GM21526 (cell line): ENCODE measurements around the gene RMDN2.

ENCODE experiments used
- ATAC-seq: cut with Tn5 transposase; IDR thresholded peaks from one replicate; pipeline ENCODE4 v1.9.1; 2021; ENCODE audit warnings: moderate library complexity; ENCODE audit not compliant: unreplicated experiment, low FRiP score

Gene RMDN2

DNA sequence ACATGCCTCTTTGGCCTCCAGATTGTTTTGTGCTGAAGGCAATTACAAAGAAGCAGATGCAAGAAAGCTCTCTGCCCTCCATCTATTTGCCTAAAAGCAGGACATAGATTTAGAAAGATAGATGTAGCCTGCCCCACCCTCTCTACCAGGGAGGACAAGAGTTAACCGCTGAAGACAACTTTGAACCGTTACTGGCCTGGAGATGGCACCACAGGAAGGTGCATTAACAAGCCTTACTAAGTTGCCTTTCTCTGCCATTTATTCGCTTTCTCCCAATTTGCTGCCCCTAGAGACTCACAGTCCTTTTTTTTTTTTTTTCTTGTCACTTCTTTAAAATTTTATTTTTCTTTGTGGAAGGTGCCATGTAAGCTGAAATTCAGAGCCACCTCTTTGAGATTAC is 28.8 kb upstream of the RMDN2 start:
- no peak for ATAC-seq

DNA sequence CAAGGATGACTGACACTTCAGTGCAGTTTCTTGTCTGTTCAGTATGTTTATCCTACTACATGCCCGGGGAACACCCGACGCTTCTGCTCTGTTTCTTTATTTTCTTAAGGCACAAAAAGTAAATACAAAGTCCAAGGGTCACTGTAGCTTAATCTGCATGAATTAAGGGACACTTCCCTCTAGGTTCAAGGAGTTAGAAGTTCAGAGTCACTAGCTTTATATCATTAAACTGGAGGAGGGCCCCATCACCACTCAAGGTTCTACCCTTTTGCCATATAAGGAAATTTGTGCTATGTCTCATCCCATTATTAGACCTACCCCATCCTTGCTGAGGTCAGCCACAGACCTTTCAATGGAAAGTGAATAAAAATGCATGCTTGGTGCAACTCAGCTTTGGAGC is 27.6 kb upstream of the RMDN2 start:
- ATAC-seq: no peak

DNA sequence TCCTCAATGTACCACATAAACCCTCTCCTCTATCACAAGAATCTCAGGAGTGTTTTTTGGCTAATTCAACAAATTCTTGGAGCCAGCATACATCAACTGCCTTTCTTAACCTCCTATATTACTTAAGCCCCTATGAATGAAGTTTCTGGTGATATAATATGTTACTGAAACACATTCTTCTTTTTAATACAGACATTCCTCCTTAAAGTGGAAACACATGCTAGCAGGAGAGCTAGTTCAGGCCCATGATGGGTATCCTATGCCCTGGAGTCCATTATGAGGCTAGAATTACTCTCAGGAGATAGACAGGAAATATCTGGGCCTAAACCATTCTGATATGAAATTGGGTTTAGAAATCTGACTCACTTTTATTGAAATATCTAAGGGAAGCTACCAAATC is 26.6 kb upstream of the RMDN2 start:
- ATAC-seq: no peak

DNA sequence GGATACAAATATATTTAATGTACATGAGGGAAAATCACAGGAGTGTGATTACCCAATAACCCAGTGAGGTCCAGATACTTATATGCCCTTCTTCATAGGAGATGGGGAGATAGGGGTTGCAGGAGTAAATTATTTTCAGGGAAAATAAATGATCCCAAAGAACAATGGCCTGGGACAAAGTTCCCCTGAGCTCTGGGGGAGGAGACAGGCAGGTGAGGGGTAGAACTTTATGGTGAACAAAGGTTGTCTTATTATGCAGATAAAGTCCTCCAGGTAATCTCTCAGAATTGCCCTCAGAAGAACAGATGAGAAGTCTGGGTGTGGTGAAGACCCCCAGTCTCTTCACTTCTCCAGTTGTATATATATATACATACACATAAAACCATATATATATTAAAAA is 22.1 kb upstream of the RMDN2 start:
- no peak for ATAC-seq

DNA sequence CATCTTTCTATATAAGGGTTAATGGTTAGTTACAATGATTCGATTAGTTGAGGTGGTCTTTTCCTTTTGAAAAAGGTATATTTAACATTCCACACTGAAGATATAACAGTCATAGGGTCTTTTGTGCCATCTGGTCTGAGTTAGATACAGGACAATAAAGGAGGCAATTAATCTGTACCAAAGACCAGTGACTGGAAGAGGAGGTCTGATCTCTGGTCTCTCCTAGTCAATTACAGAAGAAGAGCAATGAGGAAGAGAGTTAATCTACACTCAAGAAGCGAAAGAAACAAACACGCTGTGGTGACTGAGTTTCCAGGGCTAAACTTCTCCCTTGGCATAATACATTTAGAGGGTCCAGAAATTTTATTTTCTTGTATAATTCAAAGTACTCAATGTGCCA is 20.7 kb upstream of the RMDN2 start:
- no peak for ATAC-seq

DNA sequence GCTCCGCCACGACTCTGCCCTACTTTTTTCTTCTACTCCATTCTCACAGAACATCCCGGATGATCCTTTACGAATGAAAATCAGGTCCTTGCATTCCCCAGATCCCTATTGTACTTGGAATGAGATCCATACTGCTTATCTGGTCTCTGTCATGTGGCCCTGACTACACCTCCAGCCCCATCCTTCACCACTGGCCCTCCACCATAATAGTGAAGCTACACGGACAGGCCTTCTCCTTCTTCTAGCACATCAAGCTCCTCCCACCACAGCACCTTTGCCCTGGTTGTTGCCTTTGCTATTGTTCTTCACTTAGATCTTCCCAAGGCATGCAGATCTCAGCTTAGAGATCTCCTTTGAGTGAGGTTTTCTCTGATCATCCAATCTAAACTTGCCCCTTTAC is 20.1 kb upstream of the RMDN2 start:
- no peak for ATAC-seq

DNA sequence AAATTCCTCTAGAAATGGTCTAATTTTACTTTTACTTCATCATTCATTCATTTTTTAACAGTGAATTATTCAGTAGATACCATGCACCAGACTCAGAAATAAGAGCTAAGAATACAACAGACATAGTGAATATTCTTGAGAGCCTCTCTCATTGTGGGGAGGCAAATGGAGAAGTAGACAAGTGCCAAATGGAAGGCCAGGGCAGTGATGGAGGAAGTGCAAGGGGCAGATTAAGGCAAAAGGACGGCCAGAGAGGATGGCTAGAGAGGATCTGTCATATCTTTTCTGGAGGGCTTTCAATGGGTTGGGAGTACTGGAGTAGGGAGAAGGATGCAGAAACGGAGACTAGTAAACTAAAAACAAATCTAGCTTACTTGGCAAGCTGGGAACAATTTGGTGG is 19.0 kb upstream of the RMDN2 start:
- ATAC-seq: no peak

DNA sequence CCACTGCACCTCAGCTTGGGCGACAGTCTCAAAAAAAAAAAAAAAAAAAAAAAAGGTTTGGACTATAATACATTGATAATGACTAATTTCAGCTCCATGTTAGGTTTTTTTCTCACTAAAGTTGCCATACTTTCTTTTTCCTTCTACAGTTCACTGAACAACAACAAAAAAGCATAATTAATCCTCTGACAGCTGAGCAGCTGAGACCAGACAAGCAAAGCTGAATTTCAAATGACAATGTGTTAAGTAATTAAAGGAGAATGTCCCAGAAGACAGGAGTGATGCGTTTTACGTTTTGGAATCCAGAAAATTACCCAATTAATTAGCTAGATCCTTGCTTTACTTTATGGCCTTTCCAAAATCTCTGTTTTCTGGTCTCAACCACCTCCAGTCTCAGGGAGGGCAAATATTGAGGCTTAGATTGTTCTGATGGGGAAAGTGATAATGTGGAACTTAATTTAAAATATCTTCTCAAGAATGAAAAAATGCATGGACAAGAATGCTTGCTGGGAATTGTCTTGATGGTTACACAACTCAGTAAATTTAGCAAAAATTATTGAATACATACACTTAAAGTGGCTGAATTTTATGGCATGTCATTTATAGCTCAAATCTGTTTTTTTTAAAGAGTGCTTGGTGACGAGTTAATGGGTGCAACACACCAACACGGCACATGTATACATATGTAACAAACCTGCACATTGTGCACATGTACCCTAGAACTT is 17.4 kb upstream of the RMDN2 start:
- ATAC-seq: no peak

DNA sequence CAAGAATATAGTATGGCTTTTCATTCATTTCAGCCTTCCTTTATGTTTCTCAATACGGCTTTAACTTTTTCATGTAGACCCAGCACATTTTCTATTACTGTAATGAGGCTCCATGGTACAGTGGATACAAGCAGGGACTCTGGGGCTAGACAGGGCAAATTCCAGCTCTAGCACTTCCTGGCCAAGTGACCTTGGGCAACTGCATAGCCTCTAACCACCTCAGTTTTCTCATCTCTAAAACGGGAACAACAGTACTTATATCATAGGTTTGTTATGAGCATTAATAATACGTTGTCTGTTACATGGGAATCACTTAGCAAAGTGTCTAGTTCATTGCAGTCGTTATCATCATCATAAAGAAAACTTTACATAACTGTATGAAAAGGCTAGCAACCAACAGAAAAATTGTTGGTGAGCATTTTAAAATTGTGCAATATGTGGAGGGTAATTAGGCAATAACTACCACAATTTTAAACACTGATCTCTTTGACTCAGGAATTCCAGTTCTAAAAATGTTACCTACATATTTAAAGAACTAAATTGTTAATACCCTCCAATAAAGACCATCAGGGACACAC is 13.7 kb upstream of the RMDN2 start:
- ATAC-seq: no peak

DNA sequence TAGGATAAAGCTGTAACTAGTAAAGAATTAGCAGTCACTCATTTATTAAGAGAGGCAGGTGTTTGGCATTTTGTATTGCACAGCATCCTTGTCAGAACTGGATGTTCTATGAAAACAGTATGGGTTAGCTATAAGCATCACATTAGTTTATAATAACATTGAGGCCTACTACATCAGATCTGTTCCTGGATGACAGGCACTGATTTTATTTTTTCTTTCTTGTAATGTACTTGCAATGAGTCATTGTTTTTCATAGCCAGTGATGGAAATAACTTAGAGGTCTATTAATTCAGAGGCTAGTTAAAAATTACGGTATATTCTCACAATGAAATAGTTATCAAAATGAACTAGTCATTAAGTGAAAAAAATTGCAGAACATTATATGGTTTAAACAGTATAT is 13.0 kb upstream of the RMDN2 start:
- ATAC-seq: no peak

DNA sequence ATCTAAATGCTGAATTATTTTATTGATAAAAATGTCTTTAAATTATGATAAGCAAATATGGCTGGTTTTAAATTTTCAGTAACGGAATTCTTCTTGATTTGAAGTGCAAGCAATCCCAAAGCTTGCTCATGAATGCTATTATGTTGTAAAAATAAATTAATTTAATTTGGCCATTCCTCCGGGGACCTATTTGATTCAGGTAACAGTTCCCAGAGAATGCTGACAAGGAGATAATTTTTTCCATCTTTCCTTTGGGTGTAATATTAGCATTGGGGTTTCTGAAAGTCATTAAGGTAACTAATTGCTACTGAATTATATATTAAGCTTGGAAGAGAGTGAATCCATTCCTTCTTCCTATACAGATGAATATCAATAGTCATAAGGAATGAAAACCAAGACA is 12.5 kb upstream of the RMDN2 start:
- no peak for ATAC-seq

DNA sequence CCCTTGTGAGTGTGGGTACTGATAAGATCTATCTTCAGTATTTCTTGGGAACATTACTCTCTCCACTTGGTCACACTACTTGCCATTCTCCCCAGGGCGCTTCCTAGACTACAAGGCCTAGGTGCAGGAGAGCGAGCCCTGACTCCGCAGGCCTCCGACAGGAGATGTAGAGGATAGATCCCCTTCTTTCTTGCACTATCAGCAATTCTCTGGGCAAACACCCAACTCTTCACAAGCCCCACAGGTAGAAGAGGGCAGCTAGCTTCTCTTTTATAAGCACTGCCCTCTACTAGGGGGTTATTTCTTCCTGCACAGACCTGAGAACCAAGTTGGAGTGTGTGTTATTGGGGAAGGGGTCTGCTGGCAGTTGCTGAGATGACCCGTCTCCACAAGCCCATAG is 10.7 kb upstream of the RMDN2 start:
- no peak for ATAC-seq

DNA sequence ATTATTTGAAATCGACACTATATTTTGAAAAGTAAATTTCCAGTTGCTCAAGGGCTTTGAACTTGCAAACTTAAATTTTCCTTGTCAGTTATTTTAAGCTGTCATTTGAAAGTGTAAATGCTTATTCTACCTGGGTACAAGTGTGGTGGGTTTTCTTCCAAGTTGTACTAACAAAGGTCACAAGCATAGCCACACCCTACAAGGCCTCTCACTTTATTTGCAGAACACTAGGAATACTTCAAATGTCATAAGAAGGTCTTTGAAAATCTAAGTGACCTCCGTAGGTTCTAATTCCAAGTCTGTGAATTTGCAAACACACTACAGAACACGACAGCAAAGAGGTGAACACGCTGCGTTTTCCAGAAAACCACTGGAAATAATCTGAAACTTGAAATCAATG is 9.3 kb upstream of the RMDN2 start:
- no peak for ATAC-seq

DNA sequence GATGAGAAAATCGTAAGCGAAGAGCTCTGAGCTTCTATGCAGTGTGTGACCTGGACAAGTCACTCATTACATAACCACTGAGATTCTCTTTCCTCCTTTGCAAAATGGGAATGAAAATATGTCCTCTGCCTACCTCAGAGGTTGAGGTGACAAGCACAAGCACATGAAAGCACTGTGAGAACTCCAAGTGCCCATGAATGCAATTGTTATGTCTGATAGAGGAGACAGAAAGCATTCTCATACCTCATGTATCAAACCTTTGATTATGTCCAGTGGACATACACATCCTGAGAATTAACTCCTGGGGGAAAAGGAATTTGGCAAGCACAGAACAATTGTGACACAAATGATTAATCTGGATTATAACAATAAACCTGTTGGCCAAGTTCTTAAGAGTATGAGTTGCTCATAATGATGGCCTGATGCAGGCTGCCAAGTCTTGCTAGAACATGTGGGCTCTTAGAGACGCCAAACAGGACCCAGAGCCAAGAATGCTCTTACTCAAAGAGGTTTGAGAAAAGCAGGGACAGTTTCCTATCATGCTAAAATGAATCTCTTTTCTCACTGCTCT is 8.5 kb upstream of the RMDN2 start:
- ATAC-seq: no peak

DNA sequence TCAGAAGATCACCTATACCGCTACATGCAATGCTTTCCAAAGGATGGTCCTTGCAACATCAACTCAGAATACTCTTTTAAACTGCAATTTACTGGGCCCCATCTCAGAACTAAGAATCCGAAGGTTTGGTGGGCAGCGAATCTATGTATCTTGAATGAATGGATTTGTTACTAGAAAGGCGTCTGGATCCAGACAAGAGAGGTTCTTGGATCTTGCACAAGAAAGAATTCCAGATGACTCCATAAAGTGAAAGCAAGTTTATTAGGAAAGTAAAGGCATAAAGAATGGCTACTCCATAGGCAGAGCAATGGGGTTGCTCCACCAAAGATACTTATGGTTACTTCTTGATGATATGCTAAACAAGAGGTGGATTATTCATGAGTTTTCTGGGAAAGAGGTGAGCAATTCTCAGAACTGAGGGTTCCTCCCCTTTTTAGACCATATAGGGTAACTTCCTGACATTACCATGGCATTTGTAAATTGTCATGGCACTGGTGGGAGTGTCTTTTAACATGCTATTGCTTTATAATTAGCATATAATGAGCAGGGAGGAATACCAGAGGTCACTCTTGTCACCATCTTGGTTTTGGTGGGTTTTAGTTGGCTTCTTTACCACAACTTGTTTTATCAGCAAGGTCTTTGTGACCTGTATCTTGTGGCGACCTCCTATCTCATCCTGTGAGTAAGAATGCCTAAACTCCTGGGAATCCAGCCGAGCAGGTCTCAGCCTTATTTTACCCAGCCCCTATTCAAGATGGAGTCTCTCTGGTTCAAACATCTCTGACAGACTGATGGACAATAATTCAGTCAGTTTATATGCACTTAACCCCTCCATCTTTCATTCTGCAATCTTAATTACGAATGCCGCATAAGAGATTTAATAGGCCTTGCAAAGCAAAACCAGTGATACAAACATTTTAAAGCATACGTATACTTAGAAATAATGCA is 7.5 kb upstream of the RMDN2 start:
- no peak for ATAC-seq

DNA sequence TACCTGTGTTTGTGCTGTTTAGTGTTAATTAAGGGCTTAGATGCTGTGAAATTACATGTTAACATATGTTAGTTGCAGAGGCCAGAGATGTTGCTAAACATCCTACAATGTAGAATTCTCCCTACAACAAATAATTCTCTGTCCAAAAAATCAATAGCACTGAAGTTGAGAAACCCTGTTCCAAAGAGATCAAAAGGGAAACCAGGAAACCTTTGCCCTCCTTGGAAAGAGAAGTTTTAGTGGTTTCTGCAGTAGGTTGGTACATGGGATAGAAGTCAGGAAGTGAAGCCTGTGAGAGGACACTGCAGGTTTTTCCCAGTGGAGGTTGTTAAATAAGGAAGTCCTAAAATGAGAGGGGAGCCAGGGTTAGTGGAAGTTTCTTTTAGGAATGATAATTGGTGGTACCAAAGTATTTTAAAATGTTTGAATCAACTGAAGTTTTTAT is 6.3 kb upstream of the RMDN2 start:
- ATAC-seq: no peak

DNA sequence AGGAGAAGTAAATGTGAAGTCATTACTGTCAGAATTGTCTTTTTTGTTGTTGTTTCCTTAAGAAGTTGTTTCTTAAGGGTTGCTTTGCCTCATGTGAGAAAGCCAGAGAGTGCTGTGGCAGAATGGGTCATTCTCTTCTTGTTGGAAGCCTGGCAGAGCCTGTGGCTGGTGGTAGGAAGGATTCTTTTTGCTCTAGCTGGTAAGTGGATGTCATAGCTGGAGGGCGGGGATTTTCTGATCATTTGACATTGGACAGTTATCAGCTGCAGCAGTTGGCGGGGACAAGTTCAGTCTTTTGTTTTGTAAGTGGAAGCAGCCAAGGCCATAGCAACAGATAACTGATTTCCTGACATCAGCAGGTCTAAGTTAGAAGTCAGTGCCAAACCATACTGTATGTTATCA is 5.5 kb upstream of the RMDN2 start:
- no peak for ATAC-seq

DNA sequence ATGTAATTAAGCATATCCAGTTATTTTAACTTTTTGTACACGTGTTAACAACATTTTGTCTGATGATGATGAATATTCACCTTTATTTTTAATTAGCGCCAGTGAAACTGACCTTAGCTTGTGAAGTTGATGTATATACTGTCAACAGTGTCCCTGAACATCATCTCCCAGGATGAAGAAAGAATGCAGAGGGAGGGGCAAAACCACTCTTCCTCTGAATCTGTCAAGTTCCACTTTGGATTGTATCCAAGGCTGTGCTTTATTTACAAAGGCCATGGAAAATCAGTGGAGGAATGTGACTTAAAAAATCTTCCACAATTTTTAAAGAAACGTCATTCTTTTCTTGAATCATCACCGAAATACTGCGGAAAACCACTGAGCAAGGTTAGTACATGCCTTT is 4.5 kb upstream of the RMDN2 start:
- ATAC-seq: no peak

DNA sequence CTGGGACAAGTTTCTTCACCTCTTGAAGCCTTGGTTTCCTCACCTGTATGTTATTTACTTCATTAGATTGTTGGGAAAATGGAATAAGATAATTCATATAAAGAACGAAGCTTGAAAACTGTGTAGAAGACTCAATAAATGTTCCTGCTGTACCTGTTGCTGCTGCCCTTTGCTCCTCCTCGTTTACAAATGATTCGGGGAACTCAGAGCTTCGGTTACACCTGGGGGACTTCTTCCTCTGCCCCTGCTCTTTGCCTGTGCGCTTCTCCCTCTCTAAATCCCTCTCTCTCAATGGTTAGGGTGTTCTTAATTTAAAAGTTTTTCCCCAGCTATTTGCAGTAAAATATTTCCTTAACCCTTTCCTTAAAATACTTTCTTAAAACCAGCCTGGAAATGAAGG is 3.3 kb upstream of the RMDN2 start:
- ATAC-seq: no peak

DNA sequence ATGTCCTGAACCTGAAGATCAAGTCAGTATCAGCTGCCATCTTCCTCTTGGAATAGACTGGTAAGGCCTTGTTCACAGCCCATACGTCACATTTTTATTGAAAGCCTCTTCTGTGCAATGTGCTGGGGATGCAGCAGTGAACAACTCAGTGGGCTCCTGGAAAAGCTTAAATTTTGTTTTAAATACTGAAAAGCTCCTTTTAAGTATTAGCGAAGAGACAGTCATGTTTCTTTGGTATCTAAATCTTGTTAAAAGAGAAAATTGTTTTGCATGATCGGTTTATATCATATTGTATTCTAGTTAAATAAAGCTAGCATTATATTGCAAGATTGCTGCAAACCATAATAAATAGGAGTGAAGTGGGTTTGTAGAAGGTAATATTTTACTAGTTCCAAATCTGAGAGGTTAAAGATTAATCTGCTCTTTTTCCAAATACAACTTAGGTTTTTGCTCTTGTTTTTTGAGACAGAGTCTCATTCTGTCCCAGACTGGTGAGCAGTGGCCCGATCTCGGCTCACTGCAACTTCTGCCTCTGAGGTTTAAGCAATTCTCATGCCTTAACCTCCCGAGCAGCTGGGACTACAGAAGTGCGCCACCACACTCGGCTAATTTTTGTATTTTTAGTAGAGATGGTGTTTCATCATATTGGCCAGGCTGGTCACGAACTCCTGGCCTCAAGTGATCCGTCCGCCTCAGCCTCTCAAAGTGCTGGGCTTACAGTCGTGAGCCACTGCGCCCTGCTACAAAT is 1.6 kb upstream of the RMDN2 start:
- no peak for ATAC-seq

DNA sequence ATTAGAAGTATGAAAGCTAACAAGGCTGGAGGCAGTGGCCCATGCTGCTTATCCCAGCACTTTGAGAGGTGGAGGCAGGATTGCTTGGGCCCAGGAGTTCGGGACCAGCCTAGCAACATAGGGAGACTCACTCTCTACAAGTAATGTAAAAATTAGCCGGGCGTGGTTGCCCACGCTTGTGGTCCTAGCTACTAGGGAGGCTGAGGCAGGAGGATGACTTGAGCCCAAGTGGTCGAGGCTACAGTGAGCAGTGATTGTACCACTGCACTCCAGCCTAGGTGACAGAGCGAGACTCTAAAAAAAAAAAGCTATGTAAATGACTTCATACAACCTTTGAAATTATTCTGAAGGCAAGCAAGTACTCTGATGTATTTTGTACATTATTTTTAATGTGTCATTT is 1.5 kb downstream of the RMDN2 start:
- ATAC-seq: no peak
